OCI-LY7 (cell line): ENCODE measurements around the gene SYTL2. TPM values are rescaled to one million over a fixed set of nuclear protein-coding genes. Genes with fewer than 3 reads are reported as not detected.
"Not testable (repeated sequence)": the region's sequence is repeated elsewhere in the genome, so short reads cannot be mapped to it uniquely, and the experiment has no call there.

Source experiments
- BruUV-seq: library from RNA; stranded (reverse); fragments of 400-500 nt; replicated peaks from 2 replicates; lab custom pipeline; 2021; lab: Mats Ljungman, UMichigan
- CTCF ChIA-PET: fragments of 300-600 bp; sonication (Branson Sonifier 250); formaldehyde crosslinking; loops from one replicate; lab custom pipeline; 2022; ENCODE audit warnings: antibody characterized with exemption; ENCODE audit not compliant: unreplicated experiment; lab: Charles Lee
- POLR2A ChIA-PET: fragments of 300-600 bp; sonication (Branson Sonifier 250); formaldehyde crosslinking; loops from one replicate; lab custom pipeline; 2022; ENCODE audit warnings: antibody characterized with exemption; lab: Charles Lee
- DNase-seq: peaks from one replicate; pipeline ENCODE4 v3.0.0-alpha.2; 2015; ENCODE audit warnings: low spot score
- H2AFZ ChIP-seq: fragments of 200-600 bp; sonication (generic), shearing (Covaris generic); 2 replicates; pipeline ENCODE4 v1.6.1; 2014; ENCODE audit warnings: mild to moderate bottlenecking, antibody characterized with exemption, low read length, moderate library complexity
- H3K27ac ChIP-seq: fragments of 200-600 bp; sonication (generic); 2 replicates; pipeline ENCODE4 v1.5.1; 2014; ENCODE audit warnings: mixed run types, low read depth, mild to moderate bottlenecking, moderate library complexity, low read length, inconsistent platforms; ENCODE audit not compliant: poor library complexity, severe bottlenecking
- H3K36me3 ChIP-seq: fragments of 200-600 bp; sonication (generic); 2 replicates; pipeline ENCODE4 v1.6.1; 2014; ENCODE audit warnings: mild to moderate bottlenecking, antibody characterized with exemption, low read length, moderate library complexity, mixed read lengths; ENCODE audit not compliant: insufficient read depth
- H3K4me1 ChIP-seq: fragments of 200-600 bp; sonication (generic); 2 replicates; pipeline ENCODE4 v1.5.1; 2014; ENCODE audit warnings: mild to moderate bottlenecking, low read length; ENCODE audit not compliant: insufficient read depth, poor library complexity, severe bottlenecking
- H3K4me2 ChIP-seq: fragments of 200-600 bp; sonication (generic); 2 replicates; pipeline ENCODE4 v1.6.1; 2014; ENCODE audit warnings: mild to moderate bottlenecking, low read length
- H3K4me3 ChIP-seq: fragments of 200-600 bp; sonication (generic); 2 replicates; pipeline ENCODE4 v1.5.1; 2014; ENCODE audit warnings: mild to moderate bottlenecking, low read depth, low read length; ENCODE audit not compliant: poor library complexity, severe bottlenecking
- H3K79me2 ChIP-seq: fragments of 200-600 bp; sonication (generic); 2 replicates; pipeline ENCODE4 v1.6.1; 2016; ENCODE audit warnings: low read depth, mild to moderate bottlenecking, low read length, moderate library complexity, mixed read lengths; ENCODE audit not compliant: insufficient read depth
- H3K9me2 ChIP-seq: fragments of 200-600 bp; sonication (generic); 2 replicates; pipeline ENCODE4 v1.6.1; 2016; ENCODE audit warnings: mild to moderate bottlenecking, low read length, mixed read lengths; ENCODE audit not compliant: insufficient read depth
- H3K9me3 ChIP-seq: fragments of 200-600 bp; sonication (generic); 2 replicates; pipeline ENCODE4 v1.6.1; 2014; ENCODE audit warnings: mild to moderate bottlenecking, mixed run types, low read length, mixed read lengths
- H4K20me1 ChIP-seq: fragments of 200-600 bp; sonication (generic); 2 replicates; pipeline ENCODE4 v1.6.1; 2014; ENCODE audit warnings: mild to moderate bottlenecking, antibody characterized with exemption, low read length, moderate library complexity, mixed read lengths; ENCODE audit not compliant: insufficient read depth
- CTCF ChIP-seq: fragments of 200-600 bp; sonication (generic); conservative IDR thresholded peaks from 2 replicates; pipeline ENCODE4 v1.5.1; 2014; ENCODE audit warnings: mild to moderate bottlenecking, antibody characterized with exemption, low read length, moderate library complexity, mixed read lengths
- EZH2phosphoT487 ChIP-seq: fragments of 200-600 bp; sonication (generic); IDR thresholded peaks from 2 replicates; pipeline ENCODE4 v1.6.1; 2018; ENCODE audit warnings: low read depth, borderline replicate concordance, mild to moderate bottlenecking, mixed run types, antibody characterized with exemption, low read length, moderate library complexity, mixed read lengths
- intact Hi-C: fragments of 100-400 bp; cut with micrococcal nuclease; formaldehyde crosslinking; loops from one replicate; pipeline ENCODE4 v1.10.0; 2022; ENCODE audit not compliant: unreplicated experiment
- total RNA-seq, 2 experiments: library from RNA; depleted of rRNA in 1 of 2; stranded (reverse); fragments of >200 nt in 1 of 2; shearing (Covaris generic) in 1 of 2; gene quantifications; 2 replicates each; pipeline ENCODE4 v1.2.3, GENCODE V29; 2014 to 2022

SYTL2 gene
- total RNA-seq, 2 experiments from 2014 or later, result 2.6 to 5.1 TPM

GRCh38 chr11:85854557-85855340, 43.8 kb upstream of the SYTL2 start:
- ChIA-PET POLR2A (interaction anchor here (0.6 to 1.2 kb wide), 4 partner anchors 10 to 721 kb away, joined by 3 to 7 read pairs (median 6); no protein-coding TSS in a partner anchor), CTCF (interaction anchor here (0.7 to 1.5 kb wide), 4 partner anchors 149 to 755 kb away, joined by 3 to 4 read pairs (median 3); no protein-coding TSS in a partner anchor)
- TF ChIP-seq CTCF (peak; percentile 74), EZH2phosphoT487 (no peak)
- Histone ChIP-seq H3K9me2 (no peaks in the 10 kb centered on the region), H3K4me1 (peaks cover 10% of the 10 kb centered on the region), H3K9me3 (no peaks in the 10 kb centered on the region), H3K79me2 (no peaks in the 10 kb centered on the region), H4K20me1 (no peaks in the 10 kb centered on the region), H2AFZ (peak overlapping the region; percentile 91), H3K27ac (no peak overlapping the region), H3K4me2 (peak overlapping the region; percentile 70), H3K36me3 (no peaks in the 10 kb centered on the region), H3K4me3 (peak overlapping the region; percentile 65)
- intact Hi-C loops, result loop anchor here (1.0 to 10.0 kb wide), 7 partner anchors 45 to 964 kb away; no protein-coding TSS in a partner anchor
- BruUV-seq, result no TSS peak
- peak; percentile 87 for DNase-seq

- peak overlapping the region; percentile 65 for H3K4me3 ChIP-seq
- TSS peak; percentile 89 for BruUV-seq
- peak overlapping the region; percentile 91 for H2AFZ ChIP-seq
- TF ChIP-seq EZH2phosphoT487 (no peak), CTCF (no peak)
- peaks cover 10% of the 10 kb centered on the region for H3K4me1 ChIP-seq
- no peaks in the 10 kb centered on the region for H3K79me2 ChIP-seq
- ChIA-PET POLR2A (interaction anchor here (0.6 to 0.7 kb wide), 2 partner anchors 465 to 720 kb away, joined by 5 to 6 read pairs; no protein-coding TSS in a partner anchor), CTCF (interaction anchor here (1.0 kb wide), 1 partner anchor 755 kb away, joined by 3 read pairs; no protein-coding TSS in a partner anchor)
- H4K20me1 ChIP-seq, result no peaks in the 10 kb centered on the region
- intact Hi-C loops, result loop anchor here (1.0 to 10.0 kb wide), 6 partner anchors 45 to 965 kb away; no protein-coding TSS in a partner anchor
- no peaks in the 10 kb centered on the region for H3K9me2 ChIP-seq
- peak overlapping the region; percentile 70 for H3K4me2 ChIP-seq
- DNase-seq, result no peak
- no peak overlapping the region for H3K27ac ChIP-seq
- H3K36me3 ChIP-seq, result no peaks in the 10 kb centered on the region
- H3K9me3 ChIP-seq, result no peaks in the 10 kb centered on the region
These were observed 43.2 kb upstream of the SYTL2 start for GRCh38 chr11:85854212-85854556.

DNA sequence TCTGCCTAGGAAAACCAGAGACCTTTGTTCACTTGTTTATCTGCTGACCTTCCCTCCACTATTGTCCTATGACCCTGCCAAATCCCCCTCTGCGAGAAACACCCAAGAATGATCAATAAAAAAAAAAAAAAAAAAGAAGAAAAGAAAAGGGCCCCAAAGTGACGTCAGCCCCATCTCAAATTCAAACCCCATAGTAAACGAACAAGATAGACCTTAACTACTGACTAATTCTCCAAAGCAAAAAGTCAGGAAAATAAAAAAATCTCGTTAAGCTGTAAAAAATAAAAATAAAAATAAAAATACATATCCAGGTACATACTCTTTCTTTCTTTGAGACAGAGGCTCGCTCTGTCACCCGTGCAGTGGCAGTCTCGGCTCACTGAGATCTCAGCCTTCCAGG, 42.6 kb upstream of the SYTL2 start:
- BruUV-seq, POLR2A ChIA-PET, H3K4me3 ChIP-seq, H2AFZ ChIP-seq, DNase-seq, H3K4me2 ChIP-seq, H3K27ac ChIP-seq, H3K36me3 ChIP-seq, H3K79me2 ChIP-seq, H3K9me3 ChIP-seq, H4K20me1 ChIP-seq, H3K9me2 ChIP-seq, CTCF ChIA-PET, H3K4me1 ChIP-seq: not testable (repeated sequence)
- intact Hi-C loops, result loop anchor here (10.0 kb wide), 1 partner anchor 751 kb away; no protein-coding TSS in a partner anchor

- H3K27ac ChIP-seq, H4K20me1 ChIP-seq, H3K79me2 ChIP-seq, BruUV-seq, H3K36me3 ChIP-seq, H3K9me3 ChIP-seq, CTCF ChIA-PET, H2AFZ ChIP-seq, H3K4me2 ChIP-seq, DNase-seq, H3K4me1 ChIP-seq, H3K9me2 ChIP-seq, H3K4me3 ChIP-seq: not testable (repeated sequence)
- intact Hi-C loops, result loop anchor here (10.0 kb wide), 1 partner anchor 752 kb away; no protein-coding TSS in a partner anchor
- POLR2A ChIA-PET, result interaction anchor here (0.7 kb wide), 1 partner anchor 234 kb away, joined by 3 read pairs; no protein-coding TSS in a partner anchor
These were observed 41.8 kb upstream of the SYTL2 start for GRCh38 chr11:85852754-85853153.
